Heart right ventricle (tissue), 16 donors: ENCODE results near the gene SPECC1. TPM values are rescaled to one million over a fixed set of nuclear protein-coding genes. Genes with fewer than 3 reads are reported as not detected.

Experiments
- ATAC-seq, 8 donors: fragments of 200-7000 bp; cut with Tn5 transposase; one replicate each; pipeline ENCODE4 v1.9.1; 2020; ENCODE audit warnings: mild to moderate bottlenecking in 8 of 8, moderate library complexity in 8 of 8, moderate number of reproducible peaks in 1 of 8
- DNase-seq, 2 donors: peaks; one replicate each; pipeline ENCODE4 v3.0.0-alpha.2; 2020
- H3K27ac ChIP-seq, 10 donors: fragments of 200-600 bp; sonication (generic) in 2 of 10; one replicate each; pipeline versions ENCODE4 v1.5.0 to v1.8.0; 2020 to 2022; ENCODE audit warnings: mild to moderate bottlenecking in 3 of 10
- H3K27me3 ChIP-seq, 7 donors: fragments of 200-600 bp; one replicate each; pipeline ENCODE4 v1.8.0; 2021 to 2022; ENCODE audit warnings: mild to moderate bottlenecking in 2 of 7
- H3K36me3 ChIP-seq, 9 donors: fragments of 200-600 bp; sonication (generic) in 1 of 9; one replicate each; pipeline versions ENCODE4 v1.5.0 to v1.8.0; 2020 to 2022; ENCODE audit warnings: mild to moderate bottlenecking in 2 of 9
- H3K4me1 ChIP-seq, 9 donors: fragments of 200-600 bp; sonication (generic) in 1 of 9; one replicate each; pipeline versions ENCODE4 v1.5.0 to v1.8.0; 2020 to 2022; ENCODE audit warnings: mild to moderate bottlenecking in 4 of 9
- H3K4me3 ChIP-seq, 10 donors: fragments of 200-600 bp; sonication (generic) in 2 of 10; one replicate each; pipeline versions ENCODE4 v1.5.0 to v1.8.0; 2020 to 2022; ENCODE audit warnings: mild to moderate bottlenecking in 7 of 10, moderate library complexity in 2 of 10
- H3K9me3 ChIP-seq, 11 donors: fragments of 200-600 bp in 10 of 11; sonication (generic) in 2 of 11; one replicate each; pipeline versions ENCODE4 v1.5.0 to v1.8.0; 2013 to 2022; ENCODE audit warnings: mild to moderate bottlenecking in 2 of 11, control low read depth in 1 of 11, moderate library complexity in 1 of 11
- WGBS, 2 donors: extraction: QIAGEN DNeasy Blood & Tissue Kit; methylation state at CpG; one replicate each; pipeline ENCODE4 v1.1.7; 2013; ENCODE audit warnings: inconsistent platforms in 1 of 2; 5-methylcytosine and 5-hydroxymethylcytosine counted together
- intact Hi-C, 10 donors: fragments of 100-400 bp; cut with DNase I; formaldehyde crosslinking; loops; one replicate each; pipeline versions ENCODE4 v1.11.1 to v1.14.2; 2022
- polyA plus RNA-seq, 2 donors: library from polyadenylated mRNA; stranded (reverse); fragments of 200-250 nt; gene quantifications; one replicate each; pipeline ENCODE4 v1.2.3, GENCODE V29; 2013
- total RNA-seq, 10 donors: library from RNA; stranded (reverse); fragmentation: NEBNext Ultra II Directional in 3 of 10; extraction: Animal tissue kit (Norgen Biotek cat#: 25700) in 3 of 10; gene quantifications; one replicate each; pipeline versions ENCODE4 v1.2.1 to v1.2.4, GENCODE V29; 2021 to 2023
- TF ChIP-seq, protein P1 (sequence below), 9 donors: fragments of 200-600 bp; sonication (generic) in 2 of 9; IDR thresholded peaks; one replicate each; pipeline versions ENCODE4 v1.5.0 to v1.8.0; 2021 to 2022; ENCODE audit warnings: antibody characterized with exemption in 9 of 9, mild to moderate bottlenecking in 5 of 9, moderate library complexity in 1 of 9
- donor health status: Arrhythmogenic right ventricular cardiomyopathy.
- donor health status: ischemic (EF 13 %, LVEDD 7.1; RV severe dilation, severe dysfunction).
- donor health status: healthy with polysubstance abuse.
- donor health status: DM: no; HTN: yes; CAD: no.
- donor health status: DM: no; HTN: no; CAD: no.
- donor health status: ischemic (EF 25% LVEDD 6.9; RV normal size, moderate dysfunction).
- donor health status: ischemic (EF 25% LVEDD 5.7; RV mildly dilated, moderate dysfunction).
- donor health status: healthy.
- donor health status: DM: yes; HTN: yes; CAD: no.
- donor health status: Ischemic cardiomyopathy.
- donor health status: ischemic (EF 35%, LVEDD 5.7; RV mildly dilated, moderate dysfunction).
- donor health status: nonischemic (EF 11% LVEDD 7.7; RV severe dilation, severe dysfunction).
- donor health status: DM: yes; HTN: yes; CAD: no.
- donor health status: PGD.
- donor health status: ischemic (EF 29% LVEDD 5.4; RV normal size, mild dysfunction).
- donor health status: nonischemic (EF 23%, LVEDD 6.1; RV moderate dilation, normal function).

SPECC1 gene
- total and polyA plus RNA-seq, 12 donors, result 2.9 to 15.2 (median 8.5) TPM

- DNase-seq, result no peak
- TF ChIP-seq, protein P1, sequence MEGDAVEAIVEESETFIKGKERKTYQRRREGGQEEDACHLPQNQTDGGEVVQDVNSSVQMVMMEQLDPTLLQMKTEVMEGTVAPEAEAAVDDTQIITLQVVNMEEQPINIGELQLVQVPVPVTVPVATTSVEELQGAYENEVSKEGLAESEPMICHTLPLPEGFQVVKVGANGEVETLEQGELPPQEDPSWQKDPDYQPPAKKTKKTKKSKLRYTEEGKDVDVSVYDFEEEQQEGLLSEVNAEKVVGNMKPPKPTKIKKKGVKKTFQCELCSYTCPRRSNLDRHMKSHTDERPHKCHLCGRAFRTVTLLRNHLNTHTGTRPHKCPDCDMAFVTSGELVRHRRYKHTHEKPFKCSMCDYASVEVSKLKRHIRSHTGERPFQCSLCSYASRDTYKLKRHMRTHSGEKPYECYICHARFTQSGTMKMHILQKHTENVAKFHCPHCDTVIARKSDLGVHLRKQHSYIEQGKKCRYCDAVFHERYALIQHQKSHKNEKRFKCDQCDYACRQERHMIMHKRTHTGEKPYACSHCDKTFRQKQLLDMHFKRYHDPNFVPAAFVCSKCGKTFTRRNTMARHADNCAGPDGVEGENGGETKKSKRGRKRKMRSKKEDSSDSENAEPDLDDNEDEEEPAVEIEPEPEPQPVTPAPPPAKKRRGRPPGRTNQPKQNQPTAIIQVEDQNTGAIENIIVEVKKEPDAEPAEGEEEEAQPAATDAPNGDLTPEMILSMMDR (IDR thresholded peaks at IDR 0.05), result no peak
- ATAC-seq, result no peak
- Histone ChIP-seq H3K36me3 (peaks cover 0 to 63% (median 13%) of the 10 kb centered on the region in 9 donors), H3K9me3 (peaks cover 0 to 23% (median 2%) of the 10 kb centered on the region in 11 donors), H3K27me3 (no peaks in the 10 kb centered on the region), H3K27ac (no peak overlapping the region), H3K4me3 (no peak overlapping the region), H3K4me1 (no peaks in the 10 kb centered on the region)
- intact Hi-C loops, result no loop called here
- 81 to 82% methylated on average over 7 of the region's 7 CpGs for WGBS, 2 donors
These were observed 244.2 kb downstream of the SPECC1 start for GRCh38 chr17:20253323-20253722.

DNA sequence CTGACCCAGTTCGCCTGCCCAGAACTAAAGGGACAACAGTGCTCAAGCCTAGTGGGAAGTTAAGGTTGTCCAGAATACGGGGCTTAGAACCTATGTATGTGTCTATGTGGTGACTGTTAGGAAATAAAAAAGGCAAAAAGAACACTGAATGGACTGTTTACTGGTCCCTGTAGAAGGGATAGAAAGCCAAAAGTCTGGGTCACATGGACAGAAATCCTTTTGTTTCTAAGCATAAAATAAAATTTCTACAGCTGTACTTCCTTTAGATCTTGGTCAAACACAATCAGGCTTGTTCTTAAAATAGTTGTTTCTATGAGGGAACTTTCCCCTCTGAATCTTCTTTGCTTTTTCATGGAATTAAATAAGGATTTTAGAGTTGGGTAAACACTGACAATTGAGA is 245.4 kb downstream of the SPECC1 start:
- no peaks in the 10 kb centered on the region for H3K27me3 ChIP-seq
- H3K4me1 ChIP-seq, result no peaks in the 10 kb centered on the region
- no peak overlapping the region for H3K27ac ChIP-seq
- DNase-seq (no peak), ATAC-seq (no peak)
- peaks cover 0 to 14% (median under 1%) of the 10 kb centered on the region in 11 donors for H3K9me3 ChIP-seq
- TF ChIP-seq, protein P1 (IDR thresholded peaks at IDR 0.05), result no peak
- H3K36me3 ChIP-seq, result peaks cover 0 to 63% (median 13%) of the 10 kb centered on the region in 9 donors
- no peak overlapping the region for H3K4me3 ChIP-seq
- 93 to 95% methylated on average over 2 of the region's 2 CpGs for WGBS, 2 donors
- intact Hi-C loops, result no loop called here

DNA sequence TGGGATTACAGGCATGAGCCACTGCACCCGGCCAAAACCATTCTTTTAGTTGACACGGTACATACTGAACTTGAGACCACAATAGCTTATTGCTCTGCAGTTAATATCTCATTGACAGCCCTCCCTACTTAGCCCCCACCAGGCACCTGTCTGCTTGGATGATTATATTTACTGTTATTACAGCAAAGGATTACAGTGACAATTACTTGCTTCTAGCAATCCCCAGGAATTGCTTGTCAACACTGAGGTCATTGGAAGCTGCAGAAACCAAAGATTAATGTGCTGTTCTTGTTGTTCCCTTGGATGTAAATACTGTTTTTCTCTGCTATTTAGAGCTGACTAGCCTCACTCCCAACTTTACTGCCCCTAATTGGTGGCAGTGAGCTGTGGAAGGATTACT is 247.0 kb downstream of the SPECC1 start:
- no peaks in the 10 kb centered on the region for H3K4me1 ChIP-seq
- peaks cover 0 to 70% (median 13%) of the 10 kb centered on the region in 9 donors for H3K36me3 ChIP-seq
- TF ChIP-seq, protein P1 (IDR thresholded peaks at IDR 0.05), result no peak
- ATAC-seq (no peak), DNase-seq (no peak)
- H3K27ac ChIP-seq, result no peak overlapping the region
- no peaks in the 10 kb centered on the region for H3K27me3 ChIP-seq
- intact Hi-C loops, result no loop called here
- 87 to 95% methylated on average over 2 of the region's 2 CpGs for WGBS, 2 donors
- H3K9me3 ChIP-seq, result peaks cover 0 to 5% (median 0%) of the 10 kb centered on the region in 11 donors
- no peak overlapping the region for H3K4me3 ChIP-seq

GRCh38 chr17:20257008-20257407 is 247.8 kb downstream of the SPECC1 start:
- ATAC-seq (no peak), DNase-seq (no peak)
- TF ChIP-seq, protein P1 (IDR thresholded peaks at IDR 0.05), result no peak
- no peaks in the 10 kb centered on the region for H3K4me1 ChIP-seq
- no peaks in the 10 kb centered on the region for H3K27me3 ChIP-seq
- WGBS, 2 donors, result 87 to 90% methylated on average over 1 of the region's 1 CpG
- peaks cover 0 to 5% (median 0%) of the 10 kb centered on the region in 11 donors for H3K9me3 ChIP-seq
- no peak overlapping the region for H3K27ac ChIP-seq
- intact Hi-C loops, result no loop called here
- no peak overlapping the region for H3K4me3 ChIP-seq
- peaks cover 0 to 78% (median 13%) of the 10 kb centered on the region in 9 donors for H3K36me3 ChIP-seq
